ENCODE results near the gene MSMB. TPM values are rescaled to one million over a fixed set of nuclear protein-coding genes. Genes with fewer than 3 reads are reported as not detected.

MSMB gene
- total and polyA plus RNA-seq, 9 of the 15 experiments (the other 6 are each of a cell fraction or from before 2014, with no cell fraction given): 0.21 to 0.60 TPM; not detected in 7

DNA sequence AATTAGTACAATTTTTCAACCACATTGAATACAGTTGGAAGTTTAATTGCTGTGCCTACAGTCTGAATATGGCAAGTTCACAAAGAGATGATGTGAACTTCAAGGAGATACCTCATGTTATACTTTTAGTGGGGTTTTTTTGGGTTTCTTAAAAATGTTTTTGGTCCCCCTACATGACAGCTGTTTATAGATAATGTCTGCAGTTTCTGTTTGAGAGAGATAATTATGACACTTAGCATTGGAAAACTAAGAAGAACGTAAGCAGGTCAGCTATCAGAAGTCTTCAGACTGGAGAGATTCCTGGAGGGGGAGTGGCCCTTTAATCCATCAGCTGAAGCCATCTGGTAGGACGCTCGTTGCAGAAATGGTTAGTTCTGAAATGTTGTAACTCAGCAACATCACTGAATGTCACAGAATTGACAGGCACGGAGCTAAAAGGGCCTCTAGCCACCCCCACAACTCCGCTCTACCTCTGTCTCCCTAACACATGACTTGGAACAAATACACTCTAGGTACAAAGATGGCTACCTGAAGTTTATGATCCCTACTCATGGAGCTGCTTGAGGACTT is 44.8 kb downstream of the MSMB start (continued):
- no peak for TF ChIP-seq TBP (optimal IDR thresholded peaks at IDR 0.05; ENCODE audit: low read depth, low read length)
- peak in 1 of 2 experiments; percentile 61; a peak in 1 of 4 replicates for TF ChIP-seq BCLAF1 (IDR thresholded peaks at IDR 0.05; ENCODE audit: borderline replicate concordance in 1 of 2, control insufficient read depth in 1 of 2, low read depth in 2 of 2, low read length in 1 of 2)
- TF ChIP-seq NR1H2 (CRISPR knock-in tag; IDR thresholded peaks at IDR 0.05): 0 out of 2 replicates have a peak, but pooled peaks have one; percentile 71
- TF ChIP-seq, protein P1, sequence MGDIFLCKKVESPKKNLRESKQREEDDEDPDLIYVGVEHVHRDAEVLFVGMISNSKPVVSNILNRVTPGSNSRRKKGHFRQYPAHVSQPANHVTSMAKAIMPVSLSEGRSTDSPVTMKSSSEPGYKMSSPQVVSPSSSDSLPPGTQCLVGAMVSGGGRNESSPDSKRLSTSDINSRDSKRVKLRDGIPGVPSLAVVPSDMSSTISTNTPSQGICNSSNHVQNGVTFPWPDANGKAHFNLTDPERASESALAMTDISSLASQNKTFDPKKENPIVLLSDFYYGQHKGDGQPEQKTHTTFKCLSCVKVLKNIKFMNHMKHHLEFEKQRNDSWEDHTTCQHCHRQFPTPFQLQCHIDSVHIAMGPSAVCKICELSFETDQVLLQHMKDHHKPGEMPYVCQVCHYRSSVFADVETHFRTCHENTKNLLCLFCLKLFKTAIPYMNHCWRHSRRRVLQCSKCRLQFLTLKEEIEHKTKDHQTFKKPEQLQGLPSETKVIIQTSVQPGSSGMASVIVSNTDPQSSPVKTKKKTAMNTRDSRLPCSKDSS (IDR thresholded peaks at IDR 0.05; ENCODE audit: low read depth, partially characterized antibody): no peak
- TF ChIP-seq TARDBP (IDR thresholded peaks at IDR 0.05): peak; percentile 99
- TF ChIP-seq ZNF175 (CRISPR knock-in tag; IDR thresholded peaks at IDR 0.05; ENCODE audit: low read depth): peak; percentile 99
- peak; percentile 35; the same call in 1 of the 2 replicates for TF ChIP-seq ZSCAN29 (IDR thresholded peaks at IDR 0.05)
- TF ChIP-seq NELFE (IDR thresholded peaks at IDR 0.05; ENCODE audit: insufficient read depth, insufficient read length): no peak
- TF ChIP-seq, protein P2, sequence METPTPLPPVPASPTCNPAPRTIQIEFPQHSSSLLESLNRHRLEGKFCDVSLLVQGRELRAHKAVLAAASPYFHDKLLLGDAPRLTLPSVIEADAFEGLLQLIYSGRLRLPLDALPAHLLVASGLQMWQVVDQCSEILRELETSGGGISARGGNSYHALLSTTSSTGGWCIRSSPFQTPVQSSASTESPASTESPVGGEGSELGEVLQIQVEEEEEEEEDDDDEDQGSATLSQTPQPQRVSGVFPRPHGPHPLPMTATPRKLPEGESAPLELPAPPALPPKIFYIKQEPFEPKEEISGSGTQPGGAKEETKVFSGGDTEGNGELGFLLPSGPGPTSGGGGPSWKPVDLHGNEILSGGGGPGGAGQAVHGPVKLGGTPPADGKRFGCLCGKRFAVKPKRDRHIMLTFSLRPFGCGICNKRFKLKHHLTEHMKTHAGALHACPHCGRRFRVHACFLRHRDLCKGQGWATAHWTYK (CRISPR knock-in tag; IDR thresholded peaks at IDR 0.05): peak; percentile 94
- TF ChIP-seq, protein P3, sequence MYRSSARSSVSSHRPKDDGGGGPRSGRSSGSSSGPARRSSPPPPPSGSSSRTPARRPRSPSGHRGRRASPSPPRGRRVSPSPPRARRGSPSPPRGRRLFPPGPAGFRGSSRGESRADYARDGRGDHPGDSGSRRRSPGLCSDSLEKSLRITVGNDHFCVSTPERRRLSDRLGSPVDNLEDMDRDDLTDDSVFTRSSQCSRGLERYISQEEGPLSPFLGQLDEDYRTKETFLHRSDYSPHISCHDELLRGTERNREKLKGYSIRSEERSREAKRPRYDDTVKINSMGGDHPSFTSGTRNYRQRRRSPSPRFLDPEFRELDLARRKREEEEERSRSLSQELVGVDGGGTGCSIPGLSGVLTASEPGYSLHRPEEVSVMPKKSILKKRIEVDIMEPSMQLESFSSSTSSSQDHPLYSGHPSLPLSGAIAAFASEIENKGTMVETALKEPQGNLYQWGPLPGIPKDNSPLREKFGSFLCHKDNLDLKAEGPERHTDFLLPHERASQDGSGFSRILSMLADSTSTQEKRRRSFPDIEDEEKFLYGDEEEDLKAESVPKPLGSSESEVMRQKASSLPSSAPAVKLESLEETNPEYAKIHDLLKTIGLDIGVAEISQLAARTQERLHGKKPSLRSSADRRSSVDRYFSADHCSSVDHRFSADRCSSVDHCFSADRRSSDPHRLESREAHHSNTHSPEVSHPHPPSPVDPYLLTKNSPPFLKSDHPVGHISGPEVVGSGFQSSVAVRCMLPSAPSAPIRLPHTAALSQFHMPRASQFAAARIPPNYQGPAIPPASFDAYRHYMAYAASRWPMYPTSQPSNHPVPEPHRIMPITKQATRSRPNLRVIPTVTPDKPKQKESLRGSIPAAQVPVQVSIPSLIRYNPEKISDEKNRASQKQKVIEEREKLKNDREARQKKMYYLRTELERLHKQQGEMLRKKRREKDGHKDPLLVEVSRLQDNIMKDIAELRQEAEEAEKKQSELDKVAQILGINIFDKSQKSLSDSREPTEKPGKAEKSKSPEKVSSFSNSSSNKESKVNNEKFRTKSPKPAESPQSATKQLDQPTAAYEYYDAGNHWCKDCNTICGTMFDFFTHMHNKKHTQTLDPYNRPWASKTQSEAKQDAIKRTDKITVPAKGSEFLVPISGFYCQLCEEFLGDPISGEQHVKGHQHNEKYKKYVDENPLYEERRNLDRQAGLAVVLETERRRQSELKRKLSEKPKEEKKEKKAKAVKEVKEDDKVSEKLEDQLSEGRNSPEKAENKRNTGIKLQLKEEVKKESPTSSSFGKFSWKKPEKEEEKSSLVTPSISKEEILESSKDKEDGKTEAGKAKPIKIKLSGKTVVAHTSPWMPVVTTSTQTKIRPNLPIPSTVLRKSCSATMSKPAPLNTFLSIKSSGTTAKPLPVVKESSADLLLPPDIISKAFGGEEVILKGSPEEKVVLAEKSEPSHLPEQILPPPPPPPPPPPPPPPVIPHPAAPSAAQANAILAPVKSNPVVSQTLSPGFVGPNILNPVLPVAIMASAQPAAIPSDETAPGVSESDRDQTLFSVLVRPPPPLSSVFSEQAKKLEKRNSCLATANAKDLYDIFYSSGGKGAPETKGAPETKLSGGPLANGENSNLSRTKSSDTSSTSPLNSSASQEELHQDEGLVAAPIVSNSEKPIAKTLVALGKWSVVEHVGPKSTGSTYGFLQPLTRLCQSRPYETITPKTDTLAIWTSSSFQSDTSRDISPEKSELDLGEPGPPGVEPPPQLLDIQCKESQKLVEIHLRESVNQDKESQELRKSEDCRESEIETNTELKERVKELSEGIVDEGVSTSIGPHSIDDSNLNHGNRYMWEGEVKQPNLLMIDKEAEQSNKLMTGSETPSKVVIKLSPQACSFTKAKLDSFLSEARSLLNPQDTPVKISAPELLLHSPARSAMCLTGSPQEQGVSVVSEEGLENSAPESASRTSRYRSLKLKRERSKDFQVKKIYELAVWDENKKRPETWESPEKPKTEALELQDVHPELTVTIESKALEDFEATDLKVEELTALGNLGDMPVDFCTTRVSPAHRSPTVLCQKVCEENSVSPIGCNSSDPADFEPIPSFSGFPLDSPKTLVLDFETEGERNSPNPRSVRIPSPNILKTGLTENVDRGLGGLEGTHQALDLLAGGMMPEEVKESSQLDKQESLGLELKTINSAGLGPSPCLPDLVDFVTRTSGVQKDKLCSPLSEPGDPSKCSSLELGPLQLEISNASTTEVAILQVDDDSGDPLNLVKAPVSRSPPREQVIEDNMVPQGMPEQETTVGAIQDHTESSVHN (IDR thresholded peaks at IDR 0.05; ENCODE audit: borderline replicate concordance in 1 of 2, low read depth in 1 of 2): peak; percentile 83 to 99; a peak in 2 of 4 replicates
- TF ChIP-seq ZNF644 (tag; IDR thresholded peaks at IDR 0.05; ENCODE audit: low read depth): peak; percentile 99
- TF ChIP-seq NCOA4 (IDR thresholded peaks at IDR 0.05; ENCODE audit: partially characterized antibody): peak; percentile 93
- TF ChIP-seq ZNF184 (CRISPR knock-in tag; IDR thresholded peaks at IDR 0.05): no peak
